NCI-H2171 treated with DMSO at 0.1 percent for 48 hours (cell line): Measurements from ENCODE around the gene SULT1E1.

ENCODE experiments used
- DNase-seq: peaks from one replicate; lab custom pipeline; 2025; lab: John Stamatoyannopoulos, UW

SULT1E1 gene

GRCh38 chr4:69793732-69794131 lies 66.2 kb downstream of the SULT1E1 start:
- DNase-seq, result no peak
